HepG2 (cell line): ENCODE results near the gene CMTR2.
"Not testable (repeated sequence)": the region's sequence is repeated elsewhere in the genome, so short reads cannot be mapped to it uniquely, and the experiment has no call there.

Experiments
- ASH2L ChIP-seq: fragments of 300-600, 200-600 bp; sonication (generic); IDR thresholded peaks from 2 replicates; pipeline ENCODE4 v1.7.0; 2017; ENCODE audit warnings: low read depth, mild to moderate bottlenecking, moderate library complexity, mixed read lengths, low read length; ENCODE audit not compliant: insufficient read length
- CEBPB ChIP-seq: IDR thresholded peaks from 2 replicates; pipeline ENCODE4 v1.6.1; 2011; ENCODE audit warnings: low read depth, low read length, improper control_type of control experiment, borderline replicate concordance
- EED ChIP-seq: sonication (generic); formaldehyde crosslinking; IDR thresholded peaks from 2 replicates; pipeline ENCODE4 v1.5.0; 2020; ENCODE audit warnings: mild to moderate bottlenecking, missing genetic modification reagents
- MEF2D ChIP-seq: sonication (generic); formaldehyde crosslinking; IDR thresholded peaks from 2 replicates; pipeline ENCODE4 v1.5.1; 2020; ENCODE audit warnings: mild to moderate bottlenecking, missing genetic modification reagents
- PAWR ChIP-seq: sonication (generic); formaldehyde crosslinking; IDR thresholded peaks from 2 replicates; pipeline ENCODE4 v1.4.0; 2020; ENCODE audit warnings: missing genetic modification reagents, mild to moderate bottlenecking, borderline replicate concordance
- TCF7L2 ChIP-seq: IDR thresholded peaks from 2 replicates; pipeline ENCODE4 v1.6.1; 2011; ENCODE audit warnings: mild to moderate bottlenecking, low read depth, low read length, moderate library complexity
- ZBTB21 ChIP-seq: sonication (generic); formaldehyde crosslinking; IDR thresholded peaks from 2 replicates; pipeline ENCODE4 v1.4.0; 2020; ENCODE audit warnings: missing genetic modification reagents
- ZEB1 ChIP-seq: IDR thresholded peaks from 2 replicates; pipeline ENCODE4 v1.6.1; 2012; ENCODE audit warnings: mild to moderate bottlenecking, low read depth, inconsistent platforms; ENCODE audit not compliant: insufficient replicate concordance
- ZNF768 ChIP-seq: sonication (generic); formaldehyde crosslinking; IDR thresholded peaks from 2 replicates; pipeline ENCODE4 v1.4.0; 2020; ENCODE audit warnings: missing genetic modification reagents
- TF ChIP-seq, protein P1 (sequence below): sonication (generic); formaldehyde crosslinking; conservative IDR thresholded peaks from 2 replicates; pipeline ENCODE4 v1.4.0; 2020; ENCODE audit warnings: missing genetic modification reagents

DNA sequence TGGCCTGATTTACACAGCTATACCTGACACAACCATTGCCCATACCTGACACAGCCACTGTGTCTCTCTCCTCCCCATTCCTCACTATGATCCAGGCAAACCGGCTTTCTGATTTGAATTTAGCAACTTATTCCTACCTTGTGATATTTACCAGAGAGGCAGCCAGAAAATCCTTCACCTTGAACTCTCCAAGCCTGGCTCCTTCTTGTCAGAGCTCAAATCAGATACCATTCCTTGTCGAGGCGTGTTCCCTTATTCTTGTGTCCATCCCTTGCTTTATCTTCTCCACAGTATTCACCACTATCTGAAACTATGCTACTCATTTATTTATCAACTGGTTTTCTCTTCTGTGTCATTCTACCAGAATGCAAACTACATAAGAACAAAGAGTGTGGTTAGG, 24.4 kb upstream of the CMTR2 start:
- TF ChIP-seq, protein P1, sequence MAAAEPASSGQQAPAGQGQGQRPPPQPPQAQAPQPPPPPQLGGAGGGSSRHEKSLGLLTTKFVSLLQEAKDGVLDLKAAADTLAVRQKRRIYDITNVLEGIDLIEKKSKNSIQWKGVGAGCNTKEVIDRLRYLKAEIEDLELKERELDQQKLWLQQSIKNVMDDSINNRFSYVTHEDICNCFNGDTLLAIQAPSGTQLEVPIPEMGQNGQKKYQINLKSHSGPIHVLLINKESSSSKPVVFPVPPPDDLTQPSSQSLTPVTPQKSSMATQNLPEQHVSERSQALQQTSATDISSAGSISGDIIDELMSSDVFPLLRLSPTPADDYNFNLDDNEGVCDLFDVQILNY (CRISPR knock-in tag), result not testable (repeated sequence)
- TF ChIP-seq ZEB1; PAWR (CRISPR knock-in tag); ZNF768 (CRISPR knock-in tag); EED (CRISPR knock-in tag); MEF2D (CRISPR knock-in tag); CEBPB; TCF7L2; ZBTB21; ASH2L: not testable (repeated sequence)
